Erythroblast (primary cell): Measurements from ENCODE around the gene CTAGE6.
"Not testable (repeated sequence)": the region's sequence is repeated elsewhere in the genome, so short reads cannot be mapped to it uniquely, and the experiment has no call there.

Experiments used
- GATA1 ChIP-seq: IDR thresholded peaks from 2 replicates; pipeline ENCODE4 v1.6.1; 2011; ENCODE audit warnings: low read depth, mild to moderate bottlenecking, control low read depth, low read length, moderate library complexity
- POLR2A ChIP-seq: IDR thresholded peaks from 2 replicates; pipeline ENCODE4 v1.6.1; 2011; ENCODE audit warnings: mild to moderate bottlenecking, low read length

DNA sequence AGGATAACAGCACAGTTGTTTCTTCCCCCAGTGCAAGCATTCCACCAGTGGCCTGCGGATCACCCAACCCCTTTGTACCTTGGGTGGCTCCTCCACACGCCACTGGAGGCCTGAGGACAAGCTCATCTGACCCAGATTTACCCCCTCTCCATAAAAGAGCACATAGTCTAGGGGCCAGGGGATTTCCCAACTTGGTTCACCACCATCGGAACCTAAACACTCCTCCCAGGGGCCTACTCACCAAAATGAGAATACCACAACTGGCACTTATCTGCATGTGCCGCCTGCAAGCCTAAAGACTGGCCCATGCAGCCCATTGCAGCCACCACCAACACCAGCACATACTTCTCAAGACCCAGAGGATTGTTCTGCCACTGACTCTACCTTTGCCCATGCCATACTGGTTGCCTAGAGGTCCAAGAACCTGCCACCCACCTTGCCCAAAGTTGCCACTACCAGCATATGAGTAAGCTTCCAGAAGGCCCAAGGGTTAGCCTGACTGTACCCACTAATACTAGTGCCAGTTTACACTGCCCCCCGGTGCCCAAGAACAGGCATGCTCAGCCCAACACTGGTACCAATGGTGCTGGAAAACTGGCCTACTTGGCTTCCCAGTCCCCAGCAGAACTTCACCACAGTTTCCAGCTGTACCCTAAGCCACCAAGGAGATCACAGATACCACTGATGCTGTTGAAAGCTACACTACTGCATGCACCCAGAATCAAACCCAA, 15.4 kb upstream of the CTAGE6 start:
- not testable (repeated sequence) for TF ChIP-seq POLR2A, GATA1
